OCI-LY1 (cell line): ENCODE data around the gene PVR.

Experiments used
- CTCF ChIP-seq: fragments of 200-600 bp; sonication (generic), shearing (Covaris generic); IDR thresholded peaks from 2 replicates; pipeline ENCODE4 v1.5.1; 2017; ENCODE audit warnings: mild to moderate bottlenecking, antibody characterized with exemption, low read length, moderate library complexity, mixed read lengths
- EZH2 ChIP-seq: fragments of 200-600 bp; sonication (generic), shearing (Covaris generic); IDR thresholded peaks from 2 replicates; pipeline ENCODE4 v1.8.0; 2017; ENCODE audit warnings: borderline replicate concordance, mixed run types, mild to moderate bottlenecking, antibody characterized with exemption, low read length, moderate library complexity, mixed read lengths

GRCh38 chr19:44623626-44624025 is 20.1 kb upstream of the PVR start:
- TF ChIP-seq CTCF: no peak
- TF ChIP-seq EZH2: no peak
